GM10266 (cell line): ENCODE results near the gene KIF13A.

Source experiments
- DNase-seq: peaks from one replicate; pipeline ENCODE4 v3.0.0; 2012; ENCODE audit errors: extremely low spot score
- CTCF ChIP-seq: IDR thresholded peaks from 2 replicates; pipeline ENCODE4 v1.5.1; 2012; ENCODE audit warnings: mild to moderate bottlenecking, low read depth; ENCODE audit not compliant: control insufficient read depth, insufficient read depth; ENCODE audit errors: missing control alignments

The KIF13A gene

GRCh38 chr6:17995414-17995813 is 8.0 kb upstream of the KIF13A start:
- TF ChIP-seq CTCF, result no peak
- no peak for DNase-seq

GRCh38 chr6:17994019-17994418 is 6.6 kb upstream of the KIF13A start:
- TF ChIP-seq CTCF, result no peak
- no peak for DNase-seq

DNA sequence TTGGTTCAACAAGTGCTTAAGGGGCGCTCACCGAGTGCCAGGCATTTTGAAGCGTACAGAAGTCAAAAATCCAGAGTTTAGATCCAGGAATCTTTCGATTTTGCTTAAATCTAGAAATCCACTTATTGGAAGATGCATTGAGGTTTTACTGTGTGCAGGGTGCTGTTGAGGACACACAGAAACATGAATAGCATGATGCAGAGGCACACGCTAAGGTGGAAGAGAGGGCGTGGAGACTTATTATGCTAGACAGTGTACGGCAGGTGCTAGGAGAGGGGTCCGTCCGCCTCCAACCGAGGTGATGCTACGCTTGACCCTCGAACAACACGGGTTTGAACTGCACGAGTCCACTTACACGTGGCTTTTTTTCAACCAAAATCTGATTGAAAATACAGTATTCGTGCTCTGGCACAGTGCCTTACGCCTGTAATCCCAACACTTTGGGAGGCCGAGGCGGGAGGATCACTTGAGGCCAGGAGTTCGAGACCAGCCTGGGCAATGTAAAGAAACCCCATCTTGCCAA is 1.0 kb upstream of the KIF13A start:
- no peak for TF ChIP-seq CTCF
- no peak for DNase-seq

DNA sequence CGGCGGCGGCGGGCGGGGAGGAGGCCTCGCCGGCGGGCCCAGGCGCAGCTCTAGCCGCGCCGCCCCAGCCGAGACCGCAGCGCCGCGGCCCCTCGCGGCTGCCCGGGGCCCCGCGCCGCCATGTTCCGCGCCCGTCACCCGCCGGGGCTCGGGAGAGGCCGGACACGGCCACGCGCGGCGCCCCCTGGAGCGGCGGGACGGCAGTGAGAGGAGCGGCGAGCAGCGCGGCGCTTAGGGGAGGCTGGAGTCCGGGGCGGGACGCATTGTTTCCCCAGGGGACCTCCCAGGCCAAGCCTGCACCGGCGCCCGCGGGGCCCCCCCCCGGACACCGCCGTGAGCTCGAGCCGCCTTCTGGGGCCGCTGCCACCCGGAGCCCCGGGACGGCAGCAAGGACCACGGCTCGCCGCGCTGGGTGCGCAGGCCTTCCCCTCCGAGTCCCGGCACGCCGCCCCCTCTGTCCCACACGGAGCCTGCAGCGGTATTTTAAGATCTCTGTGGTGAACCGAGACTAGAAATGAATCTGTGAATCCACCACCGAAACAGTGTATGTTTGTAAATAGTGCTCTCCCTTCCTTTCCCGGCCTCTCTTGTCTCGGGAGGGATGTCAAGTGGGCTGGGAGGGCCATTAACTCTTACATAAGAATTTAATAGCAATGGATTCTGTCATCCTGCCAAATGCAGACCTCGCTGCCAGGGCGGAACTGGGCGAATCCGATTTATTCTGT is 424 bp upstream of the KIF13A start:
- peak; percentile 84 for DNase-seq
- TF ChIP-seq CTCF, result peak; percentile 42

- no peak for TF ChIP-seq CTCF
- DNase-seq, result peak; percentile 58
These were observed 584 bp downstream of the KIF13A start for GRCh38 chr6:17986656-17987446.

- DNase-seq, result no peak
- no peak for TF ChIP-seq CTCF
These were observed 1.3 kb downstream of the KIF13A start for GRCh38 chr6:17985934-17986655.
